Measurements from ENCODE around the gene EVC2.

- TF ChIP-seq POLR2A (IDR thresholded peaks at IDR 0.05) (no peak), CTCF (IDR thresholded peaks at IDR 0.05) (no peak), EP300 (IDR thresholded peaks at IDR 0.05) (no peak), POLR2AphosphoS5 (IDR thresholded peaks at IDR 0.05) (no peak)
Observed at GRCh38 chr4:5689065-5689464, 19.3 kb downstream of the EVC2 start.

Measured in sigmoid colon (tissue), 4 donors.